K562 (cell line): ENCODE measurements around the gene TRAPPC2L. TPM values are rescaled to one million over a fixed set of nuclear protein-coding genes. Genes with fewer than 3 reads are reported as not detected.

Experiments used
- ATAC-seq: fragments of 200-7000 bp; cut with Tn5 transposase; 3 replicates; pipeline ENCODE4 v1.9.1; 2020; ENCODE audit warnings: moderate library complexity
- BruUV-seq: library from RNA; stranded (reverse); fragments of 400-500 nt; replicated peaks from 2 replicates; lab custom pipeline; 2021; lab: Mats Ljungman, UMichigan
- CTCF ChIA-PET: fragments of 300-600 bp; formaldehyde crosslinking; extraction: SDS; loops from one replicate; lab custom pipeline; 2021; ENCODE audit warnings: low intra/inter-chr PET ratio; lab: Yijun Ruan, JAX
- POLR2A ChIA-PET: fragments of 300-600, 350-650 bp; sonication (Branson Sonifier 250); formaldehyde crosslinking; extraction: SDS; loops from one replicate; lab custom pipeline; 2021; ENCODE audit warnings: antibody characterized with exemption, inconsistent platforms; lab: Yijun Ruan, JAX
- DNase-seq, 4 experiments: peaks; one replicate each; pipeline versions ENCODE4 v3.0.0 to v3.0.0-alpha.2; 2011 to 2018; ENCODE audit warnings: low spot score in 3 of 4, mixed read lengths in 3 of 4; ENCODE audit errors: extremely low read depth in 1 of 4
- FAIRE-seq: peaks from 2 replicates; lab custom pipeline; 2011; peaks lifted over from hg19 to GRCh38; lab: Jason Lieb, UNC
- H2AFZ ChIP-seq: 2 replicates; pipeline ENCODE4 v1.6.0; 2011; ENCODE audit warnings: low read depth, low read length, control low read depth, inconsistent platforms
- H3K27ac ChIP-seq: fragments of 200-600 bp; 3 replicates; pipeline ENCODE4 v1.8.0; 2011; ENCODE audit warnings: low read depth, mild to moderate bottlenecking, control low read depth, inconsistent platforms, low read length, moderate library complexity, mixed read lengths; ENCODE audit errors: extremely low read depth
- H3K27me3 ChIP-seq, 2 experiments: fragments of 300-600 bp in 1 of 2; 2 replicates in 1 of 2; 3 replicates in 1 of 2; pipeline versions ENCODE4 v1.6.0 to v1.8.0; 2011; ENCODE audit warnings: inconsistent platforms in 2 of 2, low read length in 2 of 2, mild to moderate bottlenecking in 1 of 2, mixed read lengths in 1 of 2, moderate library complexity in 1 of 2; ENCODE audit not compliant: control insufficient read depth in 2 of 2, insufficient read depth in 2 of 2
- H3K36me3 ChIP-seq: fragments of 300-600 bp; 3 replicates; pipeline ENCODE4 v1.8.0; 2011; ENCODE audit warnings: mild to moderate bottlenecking, low read length, inconsistent platforms; ENCODE audit not compliant: control insufficient read depth, insufficient read depth
- H3K4me1 ChIP-seq, 2 experiments: fragments of 200-600 bp in 1 of 2; replicated peaks in 1 of 2; 2 replicates in 1 of 2; 3 replicates in 1 of 2; pipeline versions ENCODE4 v1.5.1 to v1.8.0; 2011; ENCODE audit warnings: inconsistent platforms in 2 of 2, low read length in 2 of 2, mild to moderate bottlenecking in 1 of 2, mixed read lengths in 1 of 2, moderate library complexity in 1 of 2; ENCODE audit not compliant: control insufficient read depth in 2 of 2, insufficient read depth in 2 of 2
- H3K4me2 ChIP-seq: 2 replicates; pipeline ENCODE4 v1.6.1; 2011; ENCODE audit warnings: low read length, control low read depth, inconsistent platforms, mixed read lengths; ENCODE audit not compliant: insufficient read depth
- H3K4me3 ChIP-seq: fragments of 200-600 bp; sonication (generic), shearing (Covaris generic); 2 replicates; pipeline ENCODE4 v1.5.1; 2016; ENCODE audit warnings: control low read depth, inconsistent platforms
- H3K79me2 ChIP-seq: fragments of 200-600 bp; 3 replicates; pipeline ENCODE4 v1.8.0; 2011; ENCODE audit warnings: low read length, inconsistent platforms; ENCODE audit not compliant: control insufficient read depth, insufficient read depth
- H3K9ac ChIP-seq, 2 experiments: 2 replicates each; pipeline versions ENCODE4 v1.6.0 to v1.6.1; 2011; ENCODE audit warnings: low read depth in 2 of 2, low read length in 2 of 2, control low read depth in 1 of 2, inconsistent platforms in 1 of 2, mild to moderate bottlenecking in 1 of 2, mixed read lengths in 1 of 2; ENCODE audit not compliant: insufficient read depth in 1 of 2
- H3K9me1 ChIP-seq: one replicate; pipeline ENCODE4 v1.6.0; 2011; ENCODE audit warnings: inconsistent platforms, mild to moderate bottlenecking, low read length, moderate library complexity; ENCODE audit not compliant: control insufficient read depth, insufficient read depth
- H3K9me3 ChIP-seq: replicated peaks from 2 replicates; pipeline ENCODE4 v1.5.1; 2011; ENCODE audit warnings: low read depth, low read length, inconsistent platforms; ENCODE audit not compliant: control insufficient read depth, insufficient read depth
- H4K20me1 ChIP-seq: replicated peaks from 2 replicates; pipeline ENCODE4 v1.6.1; 2011; ENCODE audit warnings: low read length, inconsistent platforms, mixed read lengths; ENCODE audit not compliant: control insufficient read depth, insufficient read depth
- BMI1 ChIP-seq: fragments of 150-350 bp; IDR thresholded peaks from 2 replicates; pipeline ENCODE4 v1.6.1; 2014; ENCODE audit warnings: low read length
- FIP1L1 ChIP-seq: fragments of 200-400 bp; formaldehyde crosslinking; IDR thresholded peaks from 2 replicates; pipeline ENCODE4 v1.6.1; 2018; ENCODE audit warnings: mild to moderate bottlenecking, low read depth, low read length; ENCODE audit not compliant: poor library complexity, severe bottlenecking
- LCOR ChIP-seq: sonication (generic); formaldehyde crosslinking; IDR thresholded peaks from 2 replicates; pipeline ENCODE4 v1.8.0; 2022; ENCODE audit warnings: mild to moderate bottlenecking, missing genetic modification reagents
- NFE2L1 ChIP-seq: fragments of 450-650 bp; IDR thresholded peaks from 2 replicates; pipeline ENCODE4 v1.6.1; 2016; ENCODE audit warnings: missing genetic modification characterization, low read depth, mild to moderate bottlenecking, missing compliant biosample characterization, moderate library complexity, borderline replicate concordance
- PML ChIP-seq: IDR thresholded peaks from 2 replicates; pipeline ENCODE4 v1.6.1; 2012; ENCODE audit warnings: low read length, inconsistent platforms
- POLR2G ChIP-seq: fragments of 200-400 bp; formaldehyde crosslinking; IDR thresholded peaks from 2 replicates; pipeline ENCODE4 v1.6.1; 2017; ENCODE audit warnings: low read depth, mild to moderate bottlenecking, antibody characterized with exemption, low read length, moderate library complexity
- POLR3G ChIP-seq: IDR thresholded peaks from 2 replicates; pipeline ENCODE4 v1.6.1; 2011; ENCODE audit not compliant: insufficient read length, insufficient replicate concordance; ENCODE audit errors: extremely low read depth
- RBM22 ChIP-seq: fragments of 200-400 bp; formaldehyde crosslinking; IDR thresholded peaks from 2 replicates; pipeline ENCODE4 v1.6.1; 2018; ENCODE audit warnings: low read length, low read depth; ENCODE audit not compliant: poor library complexity, severe bottlenecking
- RCOR1 ChIP-seq, 2 experiments: IDR thresholded peaks; 2 replicates each; pipeline ENCODE4 v1.6.1; 2012; ENCODE audit warnings: low read depth in 2 of 2, low read length in 2 of 2, borderline replicate concordance in 1 of 2, improper control_type of control experiment in 1 of 2
- SMAD2 ChIP-seq: fragments of 150-350 bp; IDR thresholded peaks from 2 replicates; pipeline ENCODE4 v1.6.1; 2014; ENCODE audit warnings: low read depth, mild to moderate bottlenecking, low read length
- TAF1 ChIP-seq: IDR thresholded peaks from 2 replicates; pipeline ENCODE4 v1.6.1; 2011; ENCODE audit warnings: mild to moderate bottlenecking, low read length, moderate library complexity; ENCODE audit not compliant: insufficient read depth, control insufficient read depth, severe bottlenecking; ENCODE audit errors: extremely low read depth
- XRCC5 ChIP-seq: fragments of 200-400 bp; formaldehyde crosslinking; IDR thresholded peaks from 2 replicates; pipeline ENCODE4 v1.6.1; 2017; ENCODE audit warnings: low read depth, mild to moderate bottlenecking, low read length
- WGBS: fragments of 100-300 bp; shearing (Covaris generic); methylation state at CpG from one replicate; pipeline ENCODE4 v1.1.6; 2016; ENCODE audit warnings: low coverage, mixed read lengths; ENCODE audit not compliant: insufficient coverage; ENCODE audit errors: missing lambda C conversion rate; 5-methylcytosine and 5-hydroxymethylcytosine counted together
- in situ Hi-C: fragments of 300-500 bp; cut with MboI; formaldehyde crosslinking; loops from 4 replicates; pipeline ENCODE4 v1.15.0; 2018; ENCODE audit warnings: inconsistent platforms, mixed read lengths
- intact Hi-C: fragments of 100-400 bp; cut with micrococcal nuclease; formaldehyde crosslinking; loops from 2 replicates; pipeline ENCODE4 v1.14.2; 2022
- polyA plus RNA-seq, 8 experiments: library from polyadenylated mRNA; depleted of rRNA in 4 of 8; stranded (reverse) in 5 of 8; unstranded in 3 of 8; fragments of >200 nt; fragmentation: Nextera tagmentation in 2 of 8; fragmentation: Illumina TruSeq in 1 of 8; extraction: Ambion mirVana in 2 of 8; extraction: Trizol in 1 of 8; gene quantifications; 2 replicates each; pipeline versions ENCODE4 v1.2.1 to v1.2.3, GENCODE V29; 2011 to 2014; ENCODE audit warnings: inconsistent platforms in 1 of 8, missing spikeins in 1 of 8
- total RNA-seq, 7 experiments: library from RNA; depleted of rRNA in 6 of 7; stranded (reverse); fragments of >200 nt in 6 of 7; fragmentation: Illumina TruSeq in 2 of 7; extraction: Trizol in 2 of 7; gene quantifications; 2 replicates each; pipeline versions ENCODE4 v1.2.1 to v1.2.3, GENCODE V29; 2011 to 2021; ENCODE audit warnings: low replicate concordance in 1 of 7
- TF ChIP-seq, protein P1 (sequence below), 2 experiments: IDR thresholded peaks; 2 replicates each; pipeline ENCODE4 v1.6.1; 2011; ENCODE audit warnings: borderline replicate concordance in 1 of 2, control low read depth in 1 of 2, low read depth in 1 of 2, low read length in 1 of 2, mild to moderate bottlenecking in 1 of 2, mixed read lengths in 1 of 2, moderate library complexity in 1 of 2; ENCODE audit not compliant: insufficient read depth in 1 of 2, insufficient read length in 1 of 2, poor library complexity in 1 of 2, severe bottlenecking in 1 of 2; ENCODE audit errors: extremely low read depth in 1 of 2
- TF ChIP-seq, protein P2 (sequence below): fragments of 450-650 bp; conservative IDR thresholded peaks from 2 replicates; pipeline ENCODE4 v1.6.1; 2016; ENCODE audit warnings: missing genetic modification characterization, low read depth, mild to moderate bottlenecking, missing compliant biosample characterization, moderate library complexity

TRAPPC2L gene
- total and polyA plus RNA-seq, 9 of the 15 experiments (the other 6 are each of a cell fraction or from before 2014, with no cell fraction given): 60.4 to 398 (median 97.5) TPM

DNA sequence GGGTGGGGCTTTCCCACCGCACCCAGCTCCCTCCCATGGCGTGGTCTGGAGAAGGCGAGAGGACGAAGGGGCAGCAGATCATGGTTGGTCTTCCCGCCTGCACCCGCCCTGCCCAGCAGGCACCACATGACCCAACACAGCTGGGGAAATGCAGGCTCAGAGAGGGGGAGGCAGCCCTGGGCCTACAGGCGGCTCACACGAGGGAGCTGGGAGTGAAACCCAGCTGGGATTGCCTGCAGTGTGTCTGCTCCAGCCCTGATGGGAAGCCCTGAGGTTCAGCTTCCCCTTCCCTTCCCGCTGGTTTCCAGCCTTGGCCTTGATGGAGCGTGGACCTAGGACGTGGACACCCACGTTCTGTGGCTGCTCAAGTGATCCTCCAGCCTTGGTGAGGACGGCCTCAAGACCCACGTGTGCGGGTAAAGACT, 29.5 kb downstream of the TRAPPC2L start (continued):
- no peak for TF ChIP-seq NFE2L1 (tag)
- TF ChIP-seq, protein P1, sequence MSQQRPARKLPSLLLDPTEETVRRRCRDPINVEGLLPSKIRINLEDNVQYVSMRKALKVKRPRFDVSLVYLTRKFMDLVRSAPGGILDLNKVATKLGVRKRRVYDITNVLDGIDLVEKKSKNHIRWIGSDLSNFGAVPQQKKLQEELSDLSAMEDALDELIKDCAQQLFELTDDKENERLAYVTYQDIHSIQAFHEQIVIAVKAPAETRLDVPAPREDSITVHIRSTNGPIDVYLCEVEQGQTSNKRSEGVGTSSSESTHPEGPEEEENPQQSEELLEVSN (IDR thresholded peaks at IDR 0.05; ENCODE audit: borderline replicate concordance in 1 of 2, extremely low read depth in 1 of 2, insufficient read depth in 1 of 2, insufficient read length in 1 of 2, low read depth in 1 of 2, low read length in 1 of 2, poor library complexity in 1 of 2, severe bottlenecking in 1 of 2): no peak

DNA sequence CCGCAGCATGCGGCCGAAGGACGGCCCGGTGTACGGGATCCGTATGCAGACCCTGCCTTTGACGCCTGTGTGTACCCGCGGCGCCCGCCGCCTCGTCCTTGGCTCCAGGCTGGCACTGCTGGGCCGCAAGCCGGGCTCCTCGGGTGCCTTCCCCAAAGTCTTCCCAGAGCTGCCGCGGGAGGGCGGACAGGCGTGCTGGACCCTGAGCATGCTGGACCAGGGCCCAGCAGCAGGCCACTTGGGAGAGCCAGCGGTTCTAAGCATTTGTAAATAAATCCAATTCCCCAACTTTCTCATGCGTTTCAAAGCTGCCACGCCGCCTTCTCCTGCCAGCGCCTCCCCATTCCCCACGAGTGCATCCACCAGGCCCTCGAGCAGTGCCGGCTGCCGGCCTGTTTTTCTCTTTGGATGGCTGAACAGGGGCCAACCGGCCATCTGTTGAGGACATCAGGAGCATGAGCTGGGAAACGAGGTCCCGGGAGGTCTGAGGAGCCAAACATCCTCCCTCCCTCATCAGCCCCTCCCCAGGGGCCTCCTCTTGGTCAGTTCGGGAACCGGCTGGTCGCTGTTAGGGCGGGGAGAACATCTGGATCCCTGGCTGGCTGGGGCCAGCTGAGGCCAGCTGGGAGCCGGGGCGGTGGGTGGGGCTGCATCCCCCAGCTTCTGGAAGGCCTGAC, 30.1 kb downstream of the TRAPPC2L start:
- no peaks in the 10 kb centered on the region for H4K20me1 ChIP-seq
- H3K36me3 ChIP-seq: peaks cover 95% of the 10 kb centered on the region
- WGBS: 95% methylated on average over 28 of the region's 39 CpGs
- no peak for FAIRE-seq
- no peak for ATAC-seq
- no peaks in the 10 kb centered on the region for H3K27me3 ChIP-seq
- H3K9ac ChIP-seq: no peak overlapping the region; a peak in 1 of 4 replicates
- H3K4me1 ChIP-seq: peaks cover 0 to 71% of the 10 kb centered on the region in 2 experiments; a peak in 3 of 5 replicates
- BruUV-seq: no TSS peak
- no peak overlapping the region for H2AFZ ChIP-seq
- peak; percentile 67 for TF ChIP-seq POLR2G
- TF ChIP-seq BMI1: no peak
- no peak for TF ChIP-seq POLR3G
- TF ChIP-seq FIP1L1: peak; percentile 57
- peak; percentile 92 for TF ChIP-seq RBM22
- no peak for TF ChIP-seq SMAD2
- TF ChIP-seq, protein P2, sequence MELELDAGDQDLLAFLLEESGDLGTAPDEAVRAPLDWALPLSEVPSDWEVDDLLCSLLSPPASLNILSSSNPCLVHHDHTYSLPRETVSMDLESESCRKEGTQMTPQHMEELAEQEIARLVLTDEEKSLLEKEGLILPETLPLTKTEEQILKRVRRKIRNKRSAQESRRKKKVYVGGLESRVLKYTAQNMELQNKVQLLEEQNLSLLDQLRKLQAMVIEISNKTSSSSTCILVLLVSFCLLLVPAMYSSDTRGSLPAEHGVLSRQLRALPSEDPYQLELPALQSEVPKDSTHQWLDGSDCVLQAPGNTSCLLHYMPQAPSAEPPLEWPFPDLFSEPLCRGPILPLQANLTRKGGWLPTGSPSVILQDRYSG (tag): no peak
- TF ChIP-seq PML: peak; percentile 3; the same call in 1 of the 2 replicates
- TF ChIP-seq XRCC5: no peak
- no peak for TF ChIP-seq LCOR
- no peak for TF ChIP-seq RCOR1 (IDR thresholded peaks at IDR 0.05; ENCODE audit: borderline replicate concordance in 1 of 2, low read depth in 2 of 2, low read length in 2 of 2)
- no peak for TF ChIP-seq TAF1
- peaks cover 23% of the 10 kb centered on the region for H3K79me2 ChIP-seq
- H3K27ac ChIP-seq: no peak overlapping the region
- H3K9me3 ChIP-seq: peaks cover 25% of the 10 kb centered on the region
- DNase-seq: no peak
- H3K4me3 ChIP-seq: no peak overlapping the region
- ChIA-PET CTCF (no interaction called here), POLR2A (interaction anchor here (1.0 kb wide), 1 partner anchor 14 kb away, joined by 3 read pairs; no protein-coding TSS in a partner anchor)
- no peaks in the 10 kb centered on the region for H3K9me1 ChIP-seq
- intact Hi-C loops (no loop called here), in situ Hi-C loops (no loop called here)
- H3K4me2 ChIP-seq: no peak overlapping the region
